SK-MEL-5 (cell line): ENCODE results near the gene DOK6. TPM values are rescaled to one million over a fixed set of nuclear protein-coding genes. Genes with fewer than 3 reads are reported as not detected.
"Not testable (repeated sequence)": the region's sequence is repeated elsewhere in the genome, so short reads cannot be mapped to it uniquely, and the experiment has no call there.

ENCODE experiments used
- DNase-seq: peaks from one replicate; pipeline ENCODE4 v3.0.0-alpha.2; 2016; ENCODE audit warnings: low read depth, low spot score
- in situ Hi-C: cut with HindIII; loops from 2 replicates; pipeline ENCODE4 v1.10.0; 2016; ENCODE audit warnings: low sequenced_read_pairs, high pct_unique_total_duplicates, low pct_unique_long_range_greater_than_20kb
- total RNA-seq: library from RNA; depleted of rRNA; stranded (reverse); fragments of >200 nt; shearing (Covaris generic); gene quantifications from 2 replicates; pipeline ENCODE4 v1.2.3, GENCODE V29; 2014

The DOK6 gene
- total RNA-seq, 1 experiment from 2014 or later, result 0.24 TPM

DNA sequence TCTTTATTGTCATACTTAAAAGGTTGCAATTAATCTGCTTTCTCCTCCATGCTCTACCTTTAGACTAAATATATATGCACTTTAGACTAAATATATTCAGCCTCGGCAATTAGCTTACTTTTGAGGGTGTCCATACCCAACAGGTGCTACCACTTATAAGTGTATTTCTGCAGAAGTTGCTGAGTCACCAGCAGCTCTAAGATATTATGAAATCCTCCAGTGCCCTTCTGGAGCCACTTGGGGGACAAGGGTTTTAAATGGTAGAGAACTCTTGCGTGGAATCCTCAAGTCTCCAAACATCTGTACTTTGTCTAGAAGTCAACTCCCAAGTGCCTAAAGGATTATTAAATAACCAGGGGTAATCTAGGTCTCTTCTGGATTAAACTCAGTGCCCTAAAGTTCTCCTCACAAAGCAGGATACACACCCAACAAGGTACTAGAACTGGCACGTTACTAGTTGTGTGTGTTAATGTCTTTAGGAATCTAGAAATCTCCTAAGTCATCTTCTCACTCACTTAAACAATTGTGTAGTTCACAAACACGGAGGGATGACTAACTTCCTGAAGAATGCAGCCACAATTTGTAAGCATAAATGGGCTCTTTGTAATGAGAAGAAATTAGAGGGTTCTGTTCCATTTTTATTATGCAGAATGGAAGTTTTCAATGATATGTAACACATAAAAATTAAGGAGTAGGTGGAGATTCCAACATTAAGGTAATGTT is 387.3 kb downstream of the DOK6 start:
- peak; percentile 91 for DNase-seq
- in situ Hi-C loops, result no loop called here

DNA sequence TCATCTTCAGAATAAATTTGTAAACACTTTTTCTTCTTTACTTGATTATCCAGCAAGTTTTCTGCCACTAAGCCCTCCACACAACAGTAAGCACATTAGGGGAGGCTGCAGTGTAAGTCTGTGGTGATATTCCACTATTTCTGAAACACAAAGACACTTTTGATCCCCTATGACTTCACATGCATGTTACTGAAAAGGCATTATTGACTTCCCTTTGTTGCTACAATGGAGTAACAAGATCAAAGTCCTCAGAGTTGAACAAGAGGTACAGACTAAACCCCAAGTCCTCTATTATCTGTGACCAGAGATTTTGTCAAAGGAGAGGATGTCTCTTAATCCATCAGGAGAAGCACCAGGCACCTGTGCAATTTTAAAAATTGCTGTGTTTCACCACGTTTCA is 389.1 kb downstream of the DOK6 start:
- DNase-seq, result peak; percentile 78
- in situ Hi-C loops, result no loop called here

DNA sequence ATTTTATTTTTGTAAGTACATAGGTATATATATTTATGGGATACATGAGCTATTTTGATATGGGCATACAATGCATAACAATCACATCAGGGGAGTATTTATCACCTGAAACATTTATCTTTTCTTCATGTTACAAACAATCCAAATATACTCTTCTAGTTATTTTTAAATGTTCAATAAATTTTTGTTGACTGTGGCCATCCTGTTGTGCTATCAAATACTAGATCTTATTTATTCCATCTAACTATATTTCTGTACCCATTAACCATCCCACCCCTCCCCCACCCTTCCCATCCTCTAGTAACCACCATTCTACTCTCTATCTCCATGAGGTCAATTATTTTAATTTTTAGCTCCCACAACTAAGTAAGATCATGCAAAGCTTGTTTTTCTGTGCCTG is 390.0 kb downstream of the DOK6 start:
- DNase-seq, result no peak
- in situ Hi-C loops, result no loop called here

DNA sequence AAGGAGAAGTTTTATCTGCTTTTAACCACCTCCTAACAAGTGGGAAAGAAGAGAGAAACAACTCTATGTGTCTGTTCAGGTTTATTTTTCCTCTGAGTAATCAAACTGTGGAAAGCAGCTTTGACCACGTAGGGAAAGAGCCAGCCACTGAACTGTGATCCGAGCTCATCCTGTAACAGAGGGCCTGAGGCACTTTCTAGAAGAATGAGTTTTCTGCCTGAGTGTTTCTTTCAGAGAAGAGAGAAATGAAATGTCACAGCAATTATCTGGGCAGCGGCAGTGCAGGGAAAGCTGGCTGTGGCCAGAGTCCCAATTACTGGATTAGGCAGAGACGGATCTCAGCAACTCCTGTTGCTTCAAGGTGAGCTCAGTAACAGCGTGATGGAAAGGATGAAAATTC is 395.1 kb downstream of the DOK6 start:
- in situ Hi-C loops, result no loop called here

DNA sequence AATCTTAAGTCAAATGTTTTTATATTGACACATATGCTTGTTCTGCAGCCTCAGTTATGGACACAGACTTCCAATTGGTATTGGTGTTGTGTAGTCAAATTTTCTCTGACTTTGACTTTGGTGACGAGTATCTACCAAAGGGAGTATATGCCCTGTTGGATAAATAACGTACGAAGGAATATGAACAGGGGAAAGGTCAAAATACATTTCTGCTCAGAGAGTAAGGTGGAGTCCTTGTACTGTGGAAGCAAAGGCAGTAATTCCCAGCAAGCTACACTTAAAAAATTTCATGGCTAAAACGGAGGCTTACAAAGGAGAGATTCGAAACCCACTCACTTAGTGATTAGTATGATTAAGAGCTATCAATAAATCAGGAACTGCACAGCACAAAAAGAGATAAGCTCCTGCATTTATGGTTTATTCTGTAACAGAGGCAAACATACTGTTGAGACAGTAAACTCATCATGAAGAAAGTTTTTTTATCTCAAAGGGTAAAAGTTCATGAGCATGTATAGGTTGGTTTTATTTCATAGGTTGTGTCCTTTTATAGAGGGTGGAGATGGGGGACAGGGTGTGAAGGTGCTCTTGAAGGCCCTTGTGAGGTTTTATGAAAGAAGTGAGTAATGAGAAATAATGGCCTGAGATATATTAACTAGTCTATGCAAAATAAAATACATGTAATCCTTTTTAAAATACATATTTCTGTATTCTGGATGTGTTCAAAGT is 404.3 kb downstream of the DOK6 start:
- no peak for DNase-seq
- in situ Hi-C loops, result no loop called here

More for the DNA sequence above, 395.1 kb downstream of the DOK6 start:
- DNase-seq, result peak; percentile 54

DNA sequence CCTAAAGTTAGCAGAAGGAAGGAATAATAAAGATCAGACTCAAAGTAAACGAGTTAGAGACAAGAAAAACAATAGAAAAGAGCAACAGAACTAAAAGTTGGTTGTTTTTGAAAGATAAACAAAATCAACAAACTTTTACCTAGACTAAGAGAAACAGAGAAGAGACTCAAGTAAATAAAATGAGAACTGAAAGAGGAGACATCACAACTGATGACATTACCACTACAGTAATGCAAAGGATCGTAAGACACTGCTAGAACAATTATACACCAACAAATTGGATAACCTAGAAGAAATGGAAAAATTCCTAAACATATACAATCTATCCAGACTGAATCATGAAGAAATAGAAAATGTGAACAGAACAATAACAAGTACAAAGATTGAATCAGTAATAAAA is 407.7 kb downstream of the DOK6 start:
- in situ Hi-C loops, result no loop called here
- DNase-seq, result no peak

DNA sequence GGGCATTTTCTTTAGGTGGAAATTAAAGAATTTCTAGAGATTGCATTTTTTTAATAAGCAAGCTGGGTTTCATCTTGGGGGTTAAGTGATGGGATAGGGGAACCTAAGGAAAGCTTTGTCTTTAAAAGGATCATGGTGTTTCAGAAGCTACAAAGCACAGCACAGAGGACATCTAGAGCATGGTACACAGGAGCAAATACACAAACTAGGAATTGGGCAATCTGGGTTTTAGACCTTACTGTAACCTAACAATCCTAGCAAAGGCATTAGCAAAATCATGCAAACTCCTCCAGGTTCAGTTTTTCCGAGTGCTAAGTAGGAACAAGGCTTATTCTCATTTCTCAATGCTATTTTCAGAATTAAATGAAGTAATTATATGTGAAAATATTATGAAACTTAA is 412.9 kb downstream of the DOK6 start:
- DNase-seq, result no peak
- in situ Hi-C loops, result no loop called here

DNA sequence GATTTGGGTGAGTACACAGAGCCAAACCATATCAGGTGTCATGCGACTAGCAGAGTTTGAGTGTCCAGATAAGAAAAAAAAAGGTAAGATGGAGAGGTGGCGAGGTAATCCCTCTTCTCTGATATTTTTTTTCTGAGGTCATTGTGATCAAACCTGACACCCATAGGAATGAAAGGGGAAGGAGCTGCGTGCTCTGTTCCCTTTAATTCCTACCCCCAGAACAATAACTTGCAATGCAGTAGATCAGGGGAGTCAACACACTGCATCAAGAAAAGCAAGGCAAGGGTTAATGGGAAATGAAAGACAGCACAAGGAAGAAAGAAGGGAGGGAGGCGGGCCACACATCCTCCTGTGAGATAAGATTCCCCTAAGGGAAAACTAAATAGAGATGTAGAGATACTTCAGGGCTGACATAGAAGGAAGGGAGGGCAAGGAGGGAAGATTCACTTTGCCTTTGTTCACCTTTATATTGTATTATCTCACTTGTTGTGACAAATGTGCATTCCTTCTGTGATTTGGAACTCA is 414.2 kb downstream of the DOK6 start:
- in situ Hi-C loops, result no loop called here
- no peak for DNase-seq

DNA sequence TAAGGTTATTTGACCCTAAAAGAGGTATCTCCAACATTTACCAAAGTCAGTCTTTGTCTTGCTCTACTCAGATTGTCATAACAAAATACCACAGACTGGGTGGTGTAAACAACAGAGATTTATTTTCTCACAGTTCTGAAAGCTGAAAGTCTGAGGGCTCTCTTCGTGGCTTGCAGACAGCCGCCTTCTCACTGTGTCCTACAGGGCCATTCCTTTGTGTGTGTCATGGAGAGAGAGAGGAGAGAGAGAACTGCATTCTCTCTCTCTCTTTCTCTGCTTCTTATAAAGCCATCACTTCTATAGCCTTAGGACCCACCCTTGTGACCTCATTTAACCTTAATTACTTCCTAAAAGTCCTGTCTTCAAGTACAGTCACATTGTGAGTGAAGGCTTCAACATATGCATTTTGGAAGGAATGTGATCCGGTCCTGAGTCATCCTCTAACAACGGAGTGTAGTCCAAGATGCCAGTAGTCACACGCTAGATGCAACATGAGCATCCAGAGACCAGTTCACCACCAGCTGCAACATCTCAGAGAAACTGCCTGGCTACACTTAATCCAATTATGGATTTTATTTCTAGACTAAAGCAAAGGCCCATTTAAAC is 416.8 kb downstream of the DOK6 start:
- in situ Hi-C loops, result no loop called here
- peak; percentile 59 for DNase-seq

DNA sequence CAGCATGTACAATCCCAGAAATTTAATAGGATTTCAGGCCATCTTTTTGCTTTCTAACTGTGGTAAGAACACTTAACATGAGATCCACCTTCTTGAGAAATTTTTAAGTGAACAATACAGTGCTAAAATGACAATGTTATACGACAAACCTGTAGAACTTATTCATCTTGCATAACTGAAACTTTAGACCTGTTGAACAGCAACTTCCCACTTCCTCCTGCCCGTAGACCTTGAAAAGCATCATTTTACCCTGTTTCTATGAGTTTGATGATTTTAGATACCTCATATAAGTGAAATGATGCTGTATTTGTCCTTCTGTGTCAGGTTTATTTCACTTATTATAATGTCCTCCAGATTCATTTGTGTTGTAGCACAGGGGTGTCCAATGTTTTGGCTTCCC is 418.8 kb downstream of the DOK6 start:
- in situ Hi-C loops, result no loop called here
- DNase-seq, result no peak

DNA sequence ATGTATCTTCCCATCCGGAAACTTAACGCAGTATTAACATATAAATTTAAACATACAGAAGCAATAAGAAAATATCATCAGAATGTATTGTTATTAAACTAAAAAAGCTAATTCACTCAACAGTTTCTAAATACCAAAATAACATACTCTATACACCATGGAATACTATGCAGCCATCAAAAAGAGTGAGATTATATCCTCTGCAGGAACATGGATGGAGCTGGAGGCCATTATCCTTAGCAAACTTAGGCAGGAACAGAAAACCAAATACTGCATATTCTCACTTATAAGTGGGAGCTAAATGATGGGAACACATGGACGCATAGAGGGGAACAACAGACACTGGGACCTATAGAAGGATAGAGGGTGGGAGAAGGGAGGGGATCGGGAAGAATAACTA is 419.9 kb downstream of the DOK6 start:
- in situ Hi-C loops, result no loop called here
- DNase-seq, result no peak

DNA sequence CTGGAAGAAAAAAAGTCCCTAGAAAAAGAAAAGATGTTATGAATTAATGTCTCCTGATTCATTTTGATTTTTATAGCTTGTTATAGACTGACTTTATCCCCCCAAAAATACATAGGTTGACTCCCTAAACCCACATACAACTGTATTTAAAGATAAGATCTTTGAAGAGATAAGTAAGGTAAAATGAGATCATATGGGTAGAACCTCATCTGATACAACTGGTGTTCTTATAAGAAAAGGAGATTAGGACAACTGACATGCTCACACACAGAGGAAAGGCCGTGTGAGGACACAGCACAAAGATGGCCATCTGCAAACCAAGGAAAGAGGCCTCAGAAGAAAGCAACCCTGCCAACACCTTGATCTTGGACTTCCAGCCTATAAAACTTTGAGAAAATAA is 429.5 kb downstream of the DOK6 start:
- in situ Hi-C loops, result no loop called here
- DNase-seq, result no peak

DNA sequence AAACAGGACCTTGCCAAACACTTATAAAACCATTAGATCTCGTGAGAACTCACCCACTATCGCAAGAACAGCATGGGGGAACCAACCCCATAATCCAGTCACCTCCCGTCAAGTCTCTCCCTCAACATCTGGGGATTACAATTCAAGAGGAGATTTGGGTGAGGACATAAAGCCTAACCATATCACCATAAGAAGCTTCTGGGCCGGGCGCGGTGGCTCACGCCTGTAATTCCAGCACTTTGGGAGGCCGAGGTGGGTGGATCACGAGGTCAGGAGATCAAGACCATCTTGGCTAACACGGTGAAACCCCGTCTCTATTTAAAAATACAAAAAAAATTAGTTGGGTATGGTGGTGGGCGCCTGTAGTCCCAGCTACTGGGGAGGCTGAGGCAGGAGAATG is 434.3 kb downstream of the DOK6 start:
- DNase-seq, in situ Hi-C loops: not testable (repeated sequence)

DNA sequence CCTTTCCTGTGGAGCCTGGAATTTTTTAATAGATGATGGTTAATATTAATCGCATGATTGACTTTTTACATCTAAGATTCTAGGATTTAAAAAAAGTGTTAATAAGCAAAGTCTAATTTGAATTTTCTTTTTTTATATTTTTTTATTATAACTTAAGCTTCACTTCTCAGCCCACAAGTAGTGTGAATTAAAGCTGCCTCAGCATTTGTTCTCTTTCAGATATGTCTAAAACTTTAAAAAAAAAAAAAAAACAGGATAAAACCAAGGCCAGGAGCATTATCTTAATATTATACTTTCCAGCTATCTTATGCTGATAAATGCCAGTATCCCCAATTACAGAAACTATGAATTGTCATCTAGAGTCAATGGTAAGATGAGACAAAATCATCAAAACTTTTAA is 437.3 kb downstream of the DOK6 start:
- DNase-seq, result no peak
- in situ Hi-C loops, result no loop called here

DNA sequence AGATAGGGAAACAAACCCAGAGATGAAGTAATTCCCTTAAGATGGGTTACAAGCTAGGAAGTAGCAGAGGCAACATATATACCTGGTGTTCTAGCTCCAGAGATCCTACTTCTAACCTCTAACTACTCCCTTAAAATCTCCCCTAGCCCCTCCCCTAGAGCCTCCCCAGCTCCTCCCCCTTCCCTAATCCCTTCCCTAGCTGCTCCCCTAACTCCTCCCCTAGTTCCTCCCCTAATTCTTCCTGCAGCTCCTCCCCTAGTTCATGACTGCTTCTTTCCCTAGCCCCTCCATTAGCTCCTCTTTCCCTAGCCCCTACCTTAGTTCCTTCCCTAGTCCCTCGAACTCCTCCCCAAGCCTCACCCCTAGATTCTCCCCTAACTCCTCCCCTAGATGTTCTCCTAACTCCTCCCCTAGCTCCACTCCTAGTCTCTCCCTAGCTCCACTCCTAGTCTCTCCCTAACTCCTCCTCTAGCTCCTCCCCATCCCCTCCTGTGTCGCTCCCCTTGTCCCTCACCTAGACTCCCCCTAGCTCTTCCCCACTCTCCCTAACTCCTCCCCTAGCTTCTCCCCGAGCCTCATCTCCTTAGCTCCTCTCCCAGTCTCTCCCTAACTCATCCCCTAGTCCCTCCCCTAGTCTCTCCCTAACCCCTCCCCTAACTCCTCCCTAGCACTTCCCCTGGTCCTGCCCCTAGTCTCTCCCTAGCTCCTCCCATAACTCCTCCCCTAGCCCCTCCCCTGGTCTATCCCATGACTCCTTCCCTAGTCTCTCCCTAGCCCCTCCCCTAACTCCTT is 438.1 kb downstream of the DOK6 start:
- in situ Hi-C loops, result no loop called here
- peak; percentile 52 for DNase-seq

DNA sequence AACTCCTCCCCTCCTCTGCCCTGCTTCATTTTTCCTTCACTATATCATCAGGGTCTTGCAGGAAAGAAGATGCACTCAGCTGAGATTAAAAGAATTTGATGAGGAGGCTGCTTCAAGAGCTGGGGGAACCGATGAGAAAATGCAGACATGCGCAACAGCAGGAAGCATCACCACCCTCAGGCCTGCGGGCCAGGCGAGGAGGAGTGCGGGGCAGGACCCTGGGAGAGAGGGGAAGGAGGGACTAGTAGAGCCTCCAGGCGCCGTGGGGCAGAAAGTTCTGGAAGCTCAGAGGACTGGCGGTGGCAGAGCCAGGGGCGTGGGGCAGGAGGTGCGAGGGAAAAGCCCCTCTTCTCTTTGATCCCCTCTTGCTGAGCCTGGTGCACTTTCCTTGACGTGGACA is 438.8 kb downstream of the DOK6 start:
- in situ Hi-C loops, result no loop called here
- DNase-seq, result no peak

DNA sequence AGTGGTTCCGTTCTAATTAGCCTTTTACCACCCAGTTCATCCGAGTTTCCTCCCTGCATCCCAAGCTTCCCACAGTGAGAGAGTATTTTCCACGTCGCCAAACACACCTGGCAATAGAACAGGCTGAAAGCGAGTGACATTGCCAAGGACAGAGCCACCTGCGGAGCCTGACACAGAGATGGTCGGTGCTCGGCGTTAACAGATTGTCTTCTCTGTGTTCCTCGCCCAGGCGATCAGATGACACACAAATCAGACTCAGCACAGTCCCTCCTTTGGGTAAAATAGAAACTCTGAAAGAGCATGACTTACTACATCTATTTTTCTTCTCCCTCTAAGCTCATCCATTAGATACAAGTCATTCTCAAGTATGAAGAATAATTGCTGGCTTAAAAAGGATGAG is 439.3 kb downstream of the DOK6 start:
- in situ Hi-C loops, result no loop called here
- DNase-seq, result no peak

DNA sequence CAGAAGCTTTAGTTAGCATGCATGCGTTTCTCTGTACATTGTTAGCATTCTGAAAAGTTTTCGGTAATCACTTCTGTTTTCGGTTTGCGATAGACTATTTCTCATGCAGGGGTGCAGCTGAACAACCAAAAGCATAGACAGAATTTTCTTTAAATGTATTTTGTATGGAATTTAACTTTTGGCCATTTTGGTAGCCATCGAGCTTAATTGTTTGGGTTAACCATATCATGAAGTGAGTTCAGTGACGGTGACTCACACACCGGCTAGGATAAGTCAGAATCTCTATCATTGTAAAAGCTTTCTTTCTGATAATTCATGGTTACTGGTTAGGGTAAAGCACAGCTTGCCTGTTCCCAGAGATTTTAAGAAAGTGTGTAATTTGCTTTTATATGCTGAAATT is 439.8 kb downstream of the DOK6 start:
- no peak for DNase-seq
- in situ Hi-C loops, result no loop called here
